NCI-H2227 treated with DMSO at 0.1 percent for 48 hours (cell line): ENCODE data around the gene ZBTB44.
A peak's percentile ranks its signal among the peaks of the same experiment; 100 is the strongest.

Source experiments
- DNase-seq: peaks from one replicate; lab custom pipeline; 2025; lab: John Stamatoyannopoulos, UW

Gene ZBTB44

DNA sequence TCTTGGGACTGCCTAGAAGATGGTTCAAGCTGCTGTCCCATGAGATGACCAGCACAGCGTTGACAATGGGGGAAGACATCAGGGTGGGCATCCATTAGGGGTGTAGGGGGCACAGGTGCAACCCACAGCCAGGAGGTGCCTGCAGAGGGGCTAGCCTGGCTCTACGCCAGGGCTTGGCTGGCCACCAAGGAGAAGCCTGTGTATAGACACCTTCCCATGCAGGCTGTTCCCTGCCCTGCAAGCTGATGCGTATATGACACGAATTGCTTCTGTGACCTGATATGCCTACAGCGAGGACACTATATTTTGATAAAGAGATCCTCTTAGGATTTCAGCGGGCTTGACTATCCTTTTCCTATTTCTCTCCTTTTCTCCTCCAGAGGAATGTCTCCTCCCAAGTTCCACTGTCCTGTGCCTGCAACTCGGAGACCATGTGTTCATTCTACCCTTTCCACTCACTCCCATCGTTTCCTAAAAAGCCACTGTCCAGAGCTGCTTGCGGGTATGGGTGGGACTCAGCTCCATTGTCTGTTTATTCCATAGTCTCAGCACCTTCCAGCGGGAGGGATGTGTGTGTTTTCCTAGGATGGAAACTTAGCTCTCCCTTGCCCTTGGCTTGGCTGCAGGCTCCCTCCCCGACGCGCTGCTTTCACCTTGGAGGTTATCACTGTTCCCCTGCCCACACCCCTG is 99.0 kb downstream of the ZBTB44 start:
- no peak for DNase-seq

DNA sequence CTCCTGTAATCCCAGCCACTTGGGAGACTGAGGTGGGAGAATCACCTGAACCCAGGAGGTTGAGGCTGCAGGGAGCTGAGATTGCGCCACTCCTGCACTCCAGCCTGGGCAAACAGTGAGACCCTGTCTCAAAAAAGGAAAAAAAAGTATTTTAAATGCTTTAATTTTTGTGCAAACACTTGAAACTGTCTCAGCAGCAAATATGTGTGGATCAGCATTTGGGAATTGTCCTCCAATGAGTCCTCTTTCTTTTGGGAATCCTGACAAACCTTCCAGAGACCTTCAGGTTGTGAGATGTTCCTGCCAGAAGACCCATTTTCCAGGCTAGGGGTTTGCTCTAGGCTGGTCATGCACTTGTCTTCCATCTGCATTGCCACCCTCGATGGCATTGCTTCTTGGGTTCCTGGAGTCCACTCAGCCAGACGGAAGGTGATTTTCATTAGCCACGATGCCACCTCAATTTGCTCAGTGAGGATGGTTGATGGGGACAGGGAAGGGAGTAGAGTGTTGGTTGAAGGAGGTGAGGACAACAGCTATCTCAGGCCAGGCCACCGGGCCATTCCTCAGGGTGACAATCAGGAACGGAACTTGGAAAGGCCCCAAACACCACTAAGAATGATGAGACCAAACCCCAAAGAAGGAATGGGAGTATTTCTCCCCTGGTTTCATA is 99.7 kb downstream of the ZBTB44 start:
- DNase-seq, result no peak

- DNase-seq, result no peak
Measured at GRCh38 chr11:130213979-130214281, 100.8 kb downstream of the ZBTB44 start.

DNA sequence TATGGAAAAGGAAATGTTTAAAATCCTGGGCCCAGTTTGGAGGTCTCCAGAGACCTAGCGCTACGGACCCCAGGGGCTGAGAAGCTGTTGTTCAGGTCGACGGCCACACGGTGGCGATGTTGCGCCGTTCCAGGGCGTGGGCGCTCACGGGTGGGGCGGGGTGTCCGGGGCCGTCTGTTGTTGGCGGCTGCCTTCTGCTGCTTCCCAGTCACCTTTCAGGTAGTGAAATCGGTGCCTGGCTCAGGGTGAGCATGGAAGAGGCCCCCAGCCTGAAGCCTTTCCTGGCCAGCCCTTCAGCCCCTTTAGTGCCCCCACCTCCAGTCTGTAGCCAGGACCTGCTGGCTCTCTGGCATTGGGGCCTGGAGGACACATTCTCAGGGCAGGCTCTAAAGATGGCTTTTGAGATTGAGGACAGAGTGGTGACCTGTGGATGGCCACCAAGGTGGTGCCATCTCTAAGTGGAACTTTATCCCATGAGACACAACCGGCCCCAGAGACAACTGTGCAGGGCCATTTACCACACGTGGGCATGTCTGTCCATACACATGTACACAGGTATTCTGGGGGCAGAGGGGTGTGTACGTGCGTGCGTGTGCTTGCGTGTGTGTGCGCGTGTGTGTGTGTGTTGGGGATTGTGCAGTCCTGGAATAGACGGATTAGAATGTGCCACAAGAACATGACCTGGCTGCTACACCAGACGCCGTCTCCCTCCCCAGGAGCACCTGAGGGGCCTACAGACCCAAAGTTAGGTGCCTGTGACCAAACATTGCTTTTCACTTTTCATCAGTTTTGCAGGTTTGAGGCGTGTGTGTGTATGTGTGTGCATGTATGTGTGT is 101.4 kb downstream of the ZBTB44 start:
- peak; percentile 8 for DNase-seq

GRCh38 chr11:130212431-130212961 is 102.2 kb downstream of the ZBTB44 start:
- DNase-seq, result no peak

GRCh38 chr11:130211781-130212401 is 102.8 kb downstream of the ZBTB44 start:
- no peak for DNase-seq

DNA sequence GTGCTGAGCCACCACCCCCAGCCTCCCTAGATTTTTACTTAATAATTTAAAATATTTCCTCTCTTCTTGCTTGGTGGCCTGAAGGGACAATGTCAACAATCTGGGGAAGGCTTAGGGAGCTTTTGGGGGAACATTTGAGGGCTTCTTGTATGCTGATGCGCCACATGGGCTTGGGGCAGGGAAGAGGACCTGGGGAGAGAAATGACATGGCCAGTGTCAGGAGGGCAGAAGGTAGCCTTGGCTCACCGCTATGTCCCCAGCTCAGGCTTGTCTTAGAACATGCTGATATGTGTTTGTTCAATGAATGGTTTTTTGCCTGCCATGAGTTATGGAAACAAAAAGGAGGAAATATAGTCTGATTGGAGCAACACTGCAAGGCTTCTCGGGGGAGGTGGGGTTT is 103.6 kb downstream of the ZBTB44 start:
- no peak for DNase-seq

- no peak for DNase-seq
Measured at GRCh38 chr11:130209954-130210854, 104.5 kb downstream of the ZBTB44 start.

- no peak for DNase-seq
Measured at GRCh38 chr11:130209128-130209932, 105.4 kb downstream of the ZBTB44 start.

GRCh38 chr11:130208241-130209127 is 106.2 kb downstream of the ZBTB44 start:
- DNase-seq, result no peak

GRCh38 chr11:130206141-130206540 is 108.6 kb downstream of the ZBTB44 start:
- DNase-seq, result no peak

GRCh38 chr11:130204703-130205095 is 110.0 kb downstream of the ZBTB44 start:
- no peak for DNase-seq

- DNase-seq, result no peak
Measured at GRCh38 chr11:130203766-130204702, 110.7 kb downstream of the ZBTB44 start.

DNA sequence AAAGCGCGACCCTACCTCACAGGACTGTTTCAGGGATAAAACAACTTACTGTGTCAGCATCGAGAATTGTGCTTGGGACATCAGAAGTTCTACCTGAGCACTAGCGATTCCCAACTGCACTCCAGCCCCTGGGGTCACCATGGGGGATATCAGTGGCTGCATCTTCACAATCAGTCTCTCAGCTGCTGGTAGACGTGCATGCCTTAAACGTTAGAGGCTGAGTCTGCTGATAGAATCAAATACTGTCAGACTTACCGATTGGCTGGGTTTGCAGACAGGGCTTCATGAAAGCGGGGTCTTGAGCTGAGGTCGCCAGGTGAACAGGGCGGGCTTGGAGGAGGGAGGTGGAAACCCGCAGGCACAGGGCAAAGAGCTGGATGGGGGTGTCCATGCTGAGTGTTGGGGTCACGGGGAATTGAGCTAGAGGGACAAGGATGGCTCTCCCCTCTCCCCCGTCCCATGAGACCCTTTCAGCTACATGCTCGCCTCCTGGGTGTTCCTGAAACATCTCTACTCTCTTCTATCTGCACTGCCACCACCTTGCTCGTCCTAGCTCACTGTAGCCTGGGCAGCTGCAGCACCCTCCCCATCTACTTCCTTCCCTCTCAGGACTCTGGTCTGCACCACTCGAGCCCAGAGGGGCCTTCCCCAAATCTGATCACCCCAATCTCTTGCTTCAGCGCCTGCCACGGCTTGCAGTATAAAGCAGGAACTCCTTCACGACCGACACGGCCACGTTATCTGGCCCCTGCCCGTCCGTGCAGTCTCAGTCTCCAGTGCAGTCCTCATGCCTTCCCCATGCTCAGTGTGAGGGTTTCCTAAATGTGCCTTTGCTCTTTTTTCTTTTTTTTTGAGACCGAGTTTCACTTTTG is 111.7 kb downstream of the ZBTB44 start:
- no peak for DNase-seq

GRCh38 chr11:130202009-130202817 is 112.5 kb downstream of the ZBTB44 start:
- DNase-seq, result no peak

GRCh38 chr11:130201026-130201425 is 113.7 kb downstream of the ZBTB44 start:
- no peak for DNase-seq
